Omental fat pad (tissue), 4 donors: ENCODE results near the gene OPCML. TPM values are rescaled to one million over a fixed set of nuclear protein-coding genes. Genes with fewer than 3 reads are reported as not detected.

Experiments
- ATAC-seq: fragments of 150-250 bp; one replicate; pipeline ENCODE4 v1.9.1; 2016; ENCODE audit warnings: mild to moderate bottlenecking, moderate library complexity; ENCODE audit not compliant: low FRiP score
- DNase-seq: peaks from one replicate; pipeline ENCODE4 v3.0.0-alpha.2; 2019; ENCODE audit warnings: low spot score
- CTCF ChIP-seq, 3 donors: fragments of 450-650 bp; IDR thresholded peaks; one replicate each; pipeline ENCODE4 v1.5.1; 2016 to 2017; ENCODE audit warnings: antibody characterized with exemption in 3 of 3, mild to moderate bottlenecking in 3 of 3, moderate library complexity in 2 of 3
- total RNA-seq, 4 donors: library from RNA; depleted of rRNA; stranded (reverse); fragments of >200 nt; gene quantifications; one replicate each; pipeline ENCODE4 v1.1.0, GENCODE V29; 2016

Gene OPCML
- total RNA-seq, 4 donors from 2014 or later: 0.32 TPM; not detected in 3

- no peak for DNase-seq
- TF ChIP-seq CTCF (IDR thresholded peaks at IDR 0.05): no peak
- ATAC-seq: no peak
Observed at GRCh38 chr11:132632641-132633124, 899.6 kb downstream of the OPCML start.

- ATAC-seq (no peak), DNase-seq (no peak)
- TF ChIP-seq CTCF (IDR thresholded peaks at IDR 0.05): no peak
Observed at GRCh38 chr11:132631989-132632388, 900.3 kb downstream of the OPCML start.

- DNase-seq: no peak
- no peak for ATAC-seq
Observed at GRCh38 chr11:132627981-132628380, 904.3 kb downstream of the OPCML start.

GRCh38 chr11:132626446-132626845 lies 905.9 kb downstream of the OPCML start:
- no peak for TF ChIP-seq CTCF (IDR thresholded peaks at IDR 0.05)
- no peak for ATAC-seq

More at GRCh38 chr11:132627981-132628380, 904.3 kb downstream of the OPCML start:
- no peak for TF ChIP-seq CTCF (IDR thresholded peaks at IDR 0.05)

GRCh38 chr11:132623511-132623910 lies 908.8 kb downstream of the OPCML start:
- no peak for ATAC-seq
- TF ChIP-seq CTCF (IDR thresholded peaks at IDR 0.05): no peak
- no peak for DNase-seq

More at GRCh38 chr11:132626446-132626845, 905.9 kb downstream of the OPCML start:
- no peak for DNase-seq

GRCh38 chr11:132621976-132622580 lies 910.2 kb downstream of the OPCML start:
- TF ChIP-seq CTCF (IDR thresholded peaks at IDR 0.05): no peak
- ATAC-seq: no peak
- no peak for DNase-seq

DNA sequence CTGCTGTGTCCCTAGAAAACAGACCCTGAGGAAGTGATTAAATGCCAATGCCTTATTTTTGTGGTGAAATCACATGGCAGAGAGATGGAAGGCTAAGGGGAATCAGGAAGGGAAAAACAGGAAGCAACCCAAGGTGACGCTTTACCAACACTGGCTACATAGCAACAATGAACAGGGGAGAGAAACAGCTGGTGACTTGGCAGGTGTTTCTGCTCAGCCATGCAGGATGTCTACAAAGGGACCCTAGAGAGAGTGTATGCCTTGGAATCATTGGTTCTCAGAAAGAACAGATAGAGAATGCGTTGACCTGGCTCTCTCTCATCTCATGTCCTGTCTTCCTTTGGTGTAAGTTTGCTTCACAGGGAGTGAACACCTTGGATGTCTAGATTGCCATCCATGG lies 911.9 kb downstream of the OPCML start:
- no peak for ATAC-seq
- DNase-seq: no peak
- TF ChIP-seq CTCF (IDR thresholded peaks at IDR 0.05): no peak
